Inflammatory macrophage treated with lipopolysaccharide for 4 hours (primary cell): ENCODE results near the gene ZNF358.
A peak's percentile ranks its signal among the peaks of the same experiment; 100 is the strongest.

ENCODE experiments used
- DNase-seq: peaks from one replicate; pipeline ENCODE4 v3.0.0-alpha.2; 2020

ZNF358 gene

DNA sequence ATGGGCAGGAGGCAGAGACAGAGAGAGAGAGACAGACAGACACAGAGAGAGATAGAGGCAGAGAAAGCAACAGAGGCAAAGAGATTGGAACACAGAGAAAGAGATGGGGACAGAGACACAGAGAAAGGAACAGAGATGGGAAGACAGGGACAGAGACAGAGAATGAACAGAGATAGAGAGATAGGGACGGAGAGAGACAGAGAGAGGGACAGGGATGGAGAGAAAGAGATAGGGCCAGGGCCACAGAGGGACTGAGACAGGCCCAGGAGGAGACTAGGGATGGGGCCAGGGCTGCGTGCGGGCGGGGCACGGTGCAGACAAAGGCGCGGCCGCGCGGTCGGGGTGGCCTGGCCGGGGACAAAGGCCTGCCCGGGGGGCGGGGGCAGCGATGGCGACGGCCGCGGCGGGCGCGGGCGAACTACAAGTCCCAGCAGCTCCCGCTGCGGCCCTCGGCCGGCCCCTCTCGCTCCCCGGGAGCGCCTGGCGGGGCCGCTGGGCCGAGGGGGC lies at the start of gene ZNF358:
TSS of gene ZNF358 (plus strand) at position 459 of the 507 bp plus-strand sequence. CDS start 3,140 bp downstream, outside the sequence.
- DNase-seq, result peak; percentile 34

DNA sequence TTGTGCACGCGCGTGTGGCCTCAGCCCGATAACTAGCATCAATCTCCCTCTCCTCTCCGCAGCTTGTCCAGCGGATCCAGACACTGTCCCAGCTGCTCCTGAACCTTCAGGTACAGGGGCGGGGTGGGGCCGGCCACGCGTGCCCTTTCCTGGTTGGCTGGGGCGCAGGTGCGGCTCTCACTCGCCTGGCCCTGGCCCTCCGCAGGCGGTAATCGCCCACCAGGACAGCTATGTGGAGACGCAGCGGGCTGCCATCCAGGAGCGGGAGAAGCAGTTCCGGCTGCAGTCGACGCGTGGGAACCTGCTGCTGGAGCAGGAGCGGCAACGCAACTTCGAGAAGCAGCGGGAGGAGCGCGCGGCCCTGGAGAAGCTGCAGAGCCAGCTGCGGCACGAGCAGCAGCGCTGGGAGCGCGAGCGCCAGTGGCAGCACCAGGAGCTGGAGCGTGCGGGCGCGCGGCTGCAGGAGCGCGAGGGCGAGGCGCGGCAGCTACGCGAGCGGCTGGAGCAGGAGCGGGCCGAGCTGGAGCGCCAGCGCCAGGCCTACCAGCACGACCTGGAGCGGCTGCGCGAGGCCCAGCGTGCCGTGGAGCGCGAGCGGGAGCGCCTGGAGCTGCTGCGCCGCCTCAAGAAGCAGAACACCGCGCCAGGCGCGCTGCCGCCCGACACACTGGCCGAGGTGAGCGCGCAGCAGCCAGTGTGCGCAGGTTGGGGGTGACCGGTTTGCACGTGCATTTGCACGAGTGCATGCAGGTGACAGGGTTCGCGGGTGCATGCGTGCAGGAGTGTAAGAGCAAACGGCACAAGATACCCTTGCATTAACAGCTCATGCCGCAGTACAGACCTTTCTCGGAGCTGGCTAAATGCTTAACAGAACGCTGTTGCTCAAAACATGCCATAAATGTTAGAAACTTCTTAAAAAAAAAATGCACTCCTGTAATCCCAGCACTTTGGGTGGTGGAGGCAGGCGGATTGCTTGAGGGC lies 48.6 kb upstream of the ZNF358 start:
- no peak for DNase-seq

DNA sequence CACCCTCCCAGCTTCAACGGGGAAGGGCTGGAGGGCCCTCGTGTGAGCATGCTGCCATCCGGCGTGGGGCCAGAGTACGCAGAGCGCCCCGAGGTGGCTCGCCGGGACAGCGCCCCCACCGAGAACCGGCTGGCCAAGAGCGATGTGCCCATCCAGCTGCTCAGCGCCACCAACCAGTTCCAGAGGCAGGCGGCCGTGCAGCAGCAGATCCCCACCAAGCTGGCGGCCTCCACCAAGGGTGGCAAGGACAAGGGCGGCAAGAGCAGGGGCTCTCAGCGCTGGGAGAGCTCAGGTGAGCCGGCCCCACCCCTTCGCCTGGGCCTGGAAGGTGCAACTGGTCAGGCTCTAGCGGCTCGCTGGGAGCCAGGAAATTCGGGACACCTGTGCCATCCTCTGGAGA lies 47.1 kb upstream of the ZNF358 start:
- no peak for DNase-seq

DNA sequence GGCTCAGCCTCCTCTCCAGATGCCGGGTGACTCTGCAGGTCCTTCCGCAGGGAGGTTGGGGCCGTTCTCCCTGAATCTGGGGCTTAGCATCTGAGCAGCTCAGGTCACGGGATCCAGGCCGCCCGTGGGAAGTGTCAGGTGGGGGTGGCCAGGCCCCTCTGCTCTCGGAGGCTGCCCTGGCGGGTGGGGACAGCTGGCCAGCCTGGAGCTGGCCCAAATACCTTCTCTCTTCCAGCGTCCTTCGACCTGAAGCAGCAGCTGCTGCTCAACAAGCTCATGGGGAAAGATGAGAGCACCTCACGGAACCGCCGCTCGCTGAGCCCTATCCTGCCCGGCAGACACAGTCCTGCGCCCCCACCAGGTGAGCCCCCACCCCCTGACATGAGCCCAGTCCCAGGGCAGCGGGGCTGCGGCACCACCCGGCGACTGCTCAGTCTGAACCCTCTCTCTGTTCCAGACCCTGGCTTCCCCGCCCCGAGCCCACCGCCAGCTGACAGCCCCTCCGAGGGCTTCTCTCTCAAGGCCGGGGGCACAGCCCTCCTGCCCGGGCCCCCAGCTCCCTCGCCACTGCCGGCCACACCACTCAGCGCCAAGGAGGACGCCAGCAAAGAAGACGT lies 46.1 kb upstream of the ZNF358 start:
- no peak for DNase-seq

DNA sequence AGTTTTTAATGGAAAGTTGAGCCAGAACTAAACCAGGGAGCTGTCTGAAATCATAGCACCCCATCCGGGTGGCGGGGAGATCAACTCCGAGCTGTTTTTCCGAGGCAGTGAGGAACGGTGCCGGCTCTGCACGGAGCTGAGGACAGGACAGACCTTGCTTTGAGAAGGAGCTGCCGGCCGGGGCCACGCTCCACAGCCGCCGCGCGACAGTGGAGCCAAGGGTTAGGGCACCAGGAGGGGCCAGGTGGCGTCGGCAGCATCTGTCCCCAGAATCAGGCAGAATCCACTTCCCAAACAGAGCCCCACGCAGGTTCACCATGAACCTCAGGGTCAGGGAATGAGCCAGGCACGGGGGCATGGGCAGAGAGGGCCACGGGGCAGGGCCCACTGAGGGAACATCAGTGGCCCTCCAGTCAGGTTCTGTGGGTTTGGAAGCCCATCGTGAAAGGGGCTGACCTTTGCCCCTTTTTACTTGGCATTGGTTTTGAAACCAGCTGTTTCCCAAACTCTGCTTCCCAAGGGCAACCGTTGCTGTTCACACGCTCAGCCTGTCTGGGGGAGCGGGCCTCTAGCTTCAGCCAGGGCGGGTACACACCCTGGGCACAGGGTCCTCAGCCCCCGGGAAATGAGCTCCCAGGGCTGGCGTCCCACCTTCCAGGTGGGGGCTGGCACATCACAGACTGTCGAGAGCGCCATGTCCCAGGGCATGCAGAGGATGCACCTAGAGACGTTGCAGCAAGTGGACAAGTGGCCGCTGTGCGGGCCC lies 45.2 kb upstream of the ZNF358 start:
- DNase-seq, result no peak

DNA sequence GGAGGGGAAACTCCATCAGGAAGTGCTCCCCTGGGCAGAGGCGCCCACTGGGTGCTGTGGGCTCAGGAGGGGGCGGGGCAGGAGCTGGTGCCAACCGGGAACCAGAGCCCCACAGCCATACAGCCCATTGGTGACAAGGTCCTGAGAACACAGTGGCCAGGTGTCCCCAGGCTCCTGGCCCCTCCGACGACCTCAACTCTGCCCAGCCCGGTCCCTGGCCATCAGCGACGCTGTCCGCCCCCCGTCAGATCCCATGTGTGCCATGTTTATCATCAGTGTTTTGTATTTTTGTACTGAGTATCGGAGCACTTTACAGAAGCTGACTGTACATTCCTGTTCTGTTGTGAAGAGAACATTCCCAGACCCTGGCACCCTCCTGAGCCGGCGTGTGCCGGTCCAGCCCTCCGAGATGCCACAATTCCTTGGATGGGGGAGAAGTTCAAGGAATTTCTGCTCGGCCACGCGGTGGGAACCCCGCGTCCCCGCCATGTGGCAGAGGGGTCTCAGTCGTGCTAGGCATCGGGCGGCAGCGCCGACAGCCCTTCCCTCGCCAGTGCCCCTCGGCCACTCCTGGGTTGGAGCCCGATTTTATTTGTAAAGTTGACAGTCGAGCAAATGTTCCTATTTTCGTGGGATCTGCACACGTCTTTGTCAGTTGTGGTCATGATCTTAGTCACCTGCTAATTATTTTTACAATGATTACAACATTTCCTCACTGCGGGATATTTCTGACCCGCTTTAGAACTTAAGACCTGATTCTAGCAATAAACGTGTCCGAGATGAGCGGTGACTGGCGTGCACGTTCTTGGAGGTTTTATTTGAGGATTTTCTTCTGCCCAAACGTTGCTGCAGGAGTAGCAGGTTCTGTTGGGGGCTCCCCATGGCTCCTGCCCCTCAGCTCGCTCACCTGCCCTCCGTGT lies 43.9 kb upstream of the ZNF358 start:
- peak; percentile 37 for DNase-seq

DNA sequence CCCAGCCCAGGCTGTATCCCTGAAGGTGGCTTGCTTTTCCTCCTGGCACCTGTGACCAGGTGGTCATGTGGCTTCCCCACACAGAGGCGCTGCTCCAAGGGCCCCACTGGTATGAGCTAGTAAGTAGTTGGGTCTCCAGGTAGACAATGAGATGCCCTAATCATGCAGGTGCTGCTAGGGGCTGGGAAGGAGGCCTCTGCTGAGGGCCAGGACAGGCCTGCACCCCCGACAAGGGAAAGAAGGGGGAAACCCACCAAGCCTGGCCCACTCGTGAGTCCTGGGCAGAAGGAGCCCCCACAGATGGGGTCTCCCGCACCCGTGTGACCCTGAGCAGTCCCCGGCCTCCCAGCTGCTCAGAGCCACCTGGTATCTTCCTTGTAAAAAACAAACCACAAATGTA lies 40.2 kb upstream of the ZNF358 start:
- DNase-seq, result no peak

DNA sequence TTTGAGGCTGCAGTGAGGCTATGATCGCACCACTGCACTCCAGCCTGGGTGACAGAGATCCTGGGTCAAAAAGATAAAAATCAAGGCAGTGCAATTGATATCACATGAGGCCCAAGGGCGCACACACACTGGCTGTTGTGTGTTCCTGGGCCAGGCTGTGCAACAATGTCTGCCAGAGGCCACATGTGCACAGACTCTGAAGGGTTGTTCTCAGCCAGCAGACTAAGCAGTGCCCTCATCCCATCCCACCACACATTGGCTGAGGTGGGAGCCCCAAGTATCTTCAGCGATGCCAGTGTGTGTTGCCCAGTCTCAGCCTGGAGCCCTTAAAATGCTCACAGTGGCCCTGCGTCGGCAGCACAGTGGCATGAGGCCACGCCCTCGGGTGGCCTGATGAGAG lies 39.7 kb upstream of the ZNF358 start:
- no peak for DNase-seq

DNA sequence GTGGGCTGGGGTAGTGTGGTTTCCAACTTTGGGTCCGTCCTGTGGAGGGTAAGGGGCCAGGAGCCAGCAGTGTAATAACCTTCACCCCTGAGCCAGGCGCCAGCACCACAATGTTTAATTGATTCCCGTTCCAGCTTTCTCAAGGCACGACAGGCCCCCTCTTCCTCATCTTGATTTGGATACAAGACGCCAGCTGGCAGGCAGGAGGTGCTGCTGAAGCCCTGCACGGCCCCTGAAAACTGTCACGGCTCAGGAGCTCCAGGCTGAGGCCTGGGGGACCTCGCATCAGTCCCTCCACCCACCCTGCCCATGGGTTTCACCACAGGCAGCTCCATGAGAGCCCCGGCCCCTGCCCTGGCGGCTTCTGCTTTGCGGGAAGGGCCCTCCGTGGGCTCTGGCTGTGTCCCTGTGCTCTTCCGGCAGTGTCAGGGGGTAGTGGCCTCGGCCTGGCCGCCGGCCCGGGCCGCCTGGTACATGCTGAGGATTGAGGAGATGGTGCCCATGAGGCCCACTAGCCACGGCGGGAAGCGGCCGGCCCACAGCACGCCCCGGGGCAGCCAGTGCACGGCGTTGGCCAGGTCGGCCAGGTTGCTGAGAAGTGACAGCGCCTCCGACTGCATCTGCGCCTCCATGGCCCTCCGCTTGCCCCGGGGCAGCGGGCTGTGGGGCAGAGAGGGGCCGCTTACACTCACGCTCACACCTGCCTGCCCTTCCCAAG lies 39.0 kb upstream of the ZNF358 start:
- no peak for DNase-seq

DNA sequence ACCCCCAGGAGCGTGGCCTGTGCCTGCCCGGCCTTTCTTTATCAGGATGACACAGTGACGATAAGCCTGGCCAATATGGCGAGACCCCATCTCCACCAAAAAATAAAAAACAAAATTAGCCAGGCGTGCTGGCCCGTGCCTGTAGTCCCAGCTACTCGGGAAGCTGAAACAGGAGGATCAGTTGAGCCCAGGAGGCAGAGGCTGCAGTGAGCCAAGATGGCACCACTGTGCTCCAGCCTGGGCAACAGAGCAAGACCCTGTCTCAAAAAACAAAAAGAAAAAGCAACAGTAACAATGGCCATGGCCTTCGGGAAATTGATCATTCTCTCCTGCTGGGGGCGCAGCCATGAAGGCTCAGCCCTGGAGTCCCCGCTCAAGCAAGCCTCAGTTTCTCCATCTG lies 38.1 kb upstream of the ZNF358 start:
- no peak for DNase-seq

DNA sequence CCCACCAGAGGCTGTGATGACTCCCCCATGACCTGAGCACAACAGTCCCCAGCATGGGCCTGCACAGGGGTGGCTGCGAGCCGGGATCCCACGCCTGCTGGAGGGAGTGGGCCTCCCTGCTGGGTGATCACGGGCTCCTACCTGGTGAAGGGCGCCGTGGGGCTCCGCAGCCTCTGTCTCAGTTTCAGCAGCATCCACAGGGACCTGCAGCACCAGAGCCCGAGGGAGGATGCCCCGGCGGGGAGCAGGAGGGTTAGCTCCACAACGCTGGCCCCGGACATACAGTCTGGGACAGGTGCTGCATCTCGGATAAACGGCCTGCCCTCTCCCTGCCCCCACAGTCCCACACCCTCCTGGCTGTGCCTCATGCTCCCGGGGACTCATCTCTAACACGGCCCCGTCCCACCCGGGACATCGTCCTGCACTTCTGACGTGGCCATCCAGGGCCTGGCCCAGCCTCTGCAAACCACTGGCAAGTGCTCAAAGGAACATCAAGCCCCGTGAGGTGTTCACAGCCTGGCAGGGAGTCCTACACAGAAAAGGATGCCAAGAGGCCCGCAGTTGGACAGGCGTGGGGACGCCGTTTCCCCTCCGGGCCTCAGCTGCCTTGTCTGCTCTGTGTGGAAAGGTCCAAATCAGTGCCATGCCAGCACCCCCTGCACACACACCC lies 37.6 kb upstream of the ZNF358 start:
- DNase-seq, result no peak

DNA sequence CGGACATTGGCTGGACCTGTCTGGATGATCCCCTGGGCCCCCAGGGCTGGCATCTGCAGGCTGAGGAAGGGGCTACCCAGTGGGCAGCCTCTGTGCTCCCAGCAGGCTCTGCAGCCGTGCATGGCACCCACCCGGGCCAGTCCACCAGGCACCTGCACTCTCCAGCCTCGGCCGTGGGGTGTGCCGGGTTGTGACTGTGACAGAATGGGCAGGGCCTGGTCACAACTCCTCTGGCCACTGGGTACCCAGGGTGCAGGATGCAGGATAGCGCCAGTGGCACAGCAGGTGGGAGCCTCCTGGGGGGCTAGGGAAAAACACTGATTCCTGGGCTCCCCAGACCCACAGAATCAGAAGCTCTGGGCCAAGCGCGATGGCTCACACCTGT lies 37.1 kb upstream of the ZNF358 start:
- DNase-seq, result no peak

DNA sequence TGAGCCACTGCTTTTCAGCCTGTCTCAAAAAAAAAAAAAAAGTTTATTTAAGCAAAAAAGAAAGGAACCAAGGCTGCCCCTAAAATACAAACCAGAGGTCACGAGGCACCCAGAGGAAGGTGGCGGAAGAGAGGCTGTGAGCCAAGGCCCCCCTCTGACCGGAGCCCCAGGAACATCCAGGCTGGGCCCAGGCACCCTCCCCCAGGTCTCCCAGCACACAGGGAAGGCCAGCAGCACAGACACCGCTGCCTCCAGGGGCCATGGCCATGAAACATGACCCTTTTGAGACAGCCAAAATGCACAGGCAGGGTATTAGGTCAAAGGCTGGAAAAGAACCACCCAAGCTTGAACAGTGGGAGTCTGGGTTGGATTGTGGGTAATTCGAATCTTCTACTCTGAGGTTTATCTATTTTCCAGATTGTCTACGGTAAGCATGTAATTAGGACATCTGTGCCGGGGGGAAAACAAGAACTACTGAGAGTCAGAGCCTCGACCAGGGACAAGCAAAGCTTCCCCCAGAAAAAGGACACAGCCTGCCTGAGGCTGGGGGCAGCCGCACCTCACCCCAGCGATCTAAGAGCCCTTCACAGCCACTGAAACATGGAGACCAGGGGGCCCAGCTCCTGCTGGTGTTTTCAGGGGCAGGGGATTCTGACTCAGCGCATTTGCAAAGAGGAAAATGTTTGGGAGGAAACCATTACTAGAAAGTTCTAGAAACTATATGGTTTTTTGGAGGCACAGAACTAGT lies 35.5 kb upstream of the ZNF358 start:
- no peak for DNase-seq

DNA sequence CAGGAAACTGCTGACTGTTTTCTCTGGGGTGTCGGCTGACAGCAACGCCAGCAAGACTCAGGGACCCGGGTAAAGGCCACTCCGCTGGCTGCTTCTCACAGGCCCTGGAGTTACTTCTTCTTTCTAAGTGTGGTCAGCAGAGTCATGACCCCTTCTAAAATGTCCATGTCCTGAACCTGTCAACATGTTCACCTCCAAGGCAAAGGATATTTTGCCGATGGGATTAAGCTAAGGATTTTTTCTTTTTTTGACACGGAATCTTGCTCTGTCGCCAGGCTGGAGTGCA lies 35.0 kb upstream of the ZNF358 start:
- peak; percentile 56 for DNase-seq

DNA sequence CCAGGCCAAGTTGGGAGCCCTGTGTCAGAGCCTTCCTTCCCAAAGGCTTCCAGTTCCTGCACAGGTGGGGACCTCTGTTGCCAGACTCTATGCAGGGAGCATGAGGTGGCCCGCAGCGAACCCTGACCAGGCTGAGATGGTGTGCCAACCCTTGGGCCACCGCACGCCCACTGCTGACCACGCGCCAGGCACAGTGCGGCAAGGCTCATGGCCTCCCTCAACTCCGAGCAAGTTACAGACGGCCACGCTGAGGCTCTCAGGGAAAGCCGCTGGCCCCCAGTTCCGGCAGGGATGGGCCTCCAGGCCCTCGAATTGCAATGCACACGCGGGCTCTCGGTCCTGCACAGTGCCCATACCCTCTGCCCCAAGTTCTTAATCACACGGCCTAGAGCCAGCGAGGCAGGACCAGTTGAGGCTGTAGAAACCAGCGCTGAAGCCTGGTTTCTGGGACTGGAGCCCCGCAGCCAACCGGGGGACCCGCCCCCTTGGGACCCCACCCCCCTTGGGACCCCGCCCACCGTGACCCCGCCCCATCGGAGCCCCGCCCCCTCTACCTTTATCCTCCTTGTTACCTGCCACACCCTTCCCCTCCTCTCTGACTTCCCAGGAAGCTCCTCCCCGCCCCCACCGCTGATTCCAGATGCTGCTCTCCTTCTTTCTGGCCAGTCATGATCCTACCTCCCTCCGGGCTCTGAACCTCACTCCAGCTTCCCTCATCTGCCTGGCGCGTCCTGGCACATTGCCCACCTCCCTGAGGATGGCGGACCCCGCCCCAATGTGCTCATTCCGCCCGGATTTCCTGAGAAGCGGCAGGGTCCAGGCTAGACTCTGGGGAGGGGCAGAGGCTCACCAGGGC lies 33.1 kb upstream of the ZNF358 start:
- no peak for DNase-seq

DNA sequence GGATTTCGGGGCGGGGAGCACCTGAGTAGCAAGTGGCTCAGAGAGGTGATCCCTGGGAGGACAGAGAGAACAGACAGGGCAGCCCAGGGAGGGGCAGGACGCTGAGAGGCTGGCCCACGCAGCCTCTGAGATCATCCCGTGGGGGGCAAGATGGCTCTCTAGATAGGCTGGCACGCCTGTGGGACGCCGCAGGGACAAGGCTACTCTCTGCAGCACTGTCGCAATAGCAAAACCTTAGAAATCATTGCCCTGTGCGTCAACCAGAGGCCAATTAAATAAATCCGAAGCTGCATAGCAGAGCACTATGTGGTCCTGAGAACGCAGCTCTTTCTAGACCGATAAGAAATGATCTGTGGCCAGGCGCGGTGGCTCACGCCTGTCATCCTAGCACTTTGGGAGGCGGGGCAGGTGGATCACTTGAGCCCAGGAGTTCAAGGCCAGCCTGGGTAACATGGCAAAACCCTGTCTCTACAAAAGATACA lies 32.1 kb upstream of the ZNF358 start:
- DNase-seq, result no peak

DNA sequence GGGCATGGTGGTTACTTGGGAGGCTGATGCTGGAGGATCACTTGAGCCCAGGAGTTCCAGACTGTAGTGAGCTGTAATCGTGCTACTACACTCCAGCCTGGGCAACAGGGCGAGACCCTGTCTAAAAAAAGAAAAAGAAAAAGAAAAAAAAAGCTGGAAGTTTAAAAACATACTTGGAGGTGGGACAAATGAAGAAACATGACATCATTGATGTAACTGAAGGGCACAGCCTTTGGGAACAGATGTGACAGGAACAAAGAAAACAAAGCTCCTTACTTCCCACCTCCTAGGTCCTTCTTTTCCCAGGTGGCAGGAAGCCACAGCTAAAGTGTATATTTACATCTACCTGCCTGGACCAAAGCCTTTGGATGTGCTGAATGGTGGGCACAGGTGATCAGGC lies 29.0 kb upstream of the ZNF358 start:
- no peak for DNase-seq

DNA sequence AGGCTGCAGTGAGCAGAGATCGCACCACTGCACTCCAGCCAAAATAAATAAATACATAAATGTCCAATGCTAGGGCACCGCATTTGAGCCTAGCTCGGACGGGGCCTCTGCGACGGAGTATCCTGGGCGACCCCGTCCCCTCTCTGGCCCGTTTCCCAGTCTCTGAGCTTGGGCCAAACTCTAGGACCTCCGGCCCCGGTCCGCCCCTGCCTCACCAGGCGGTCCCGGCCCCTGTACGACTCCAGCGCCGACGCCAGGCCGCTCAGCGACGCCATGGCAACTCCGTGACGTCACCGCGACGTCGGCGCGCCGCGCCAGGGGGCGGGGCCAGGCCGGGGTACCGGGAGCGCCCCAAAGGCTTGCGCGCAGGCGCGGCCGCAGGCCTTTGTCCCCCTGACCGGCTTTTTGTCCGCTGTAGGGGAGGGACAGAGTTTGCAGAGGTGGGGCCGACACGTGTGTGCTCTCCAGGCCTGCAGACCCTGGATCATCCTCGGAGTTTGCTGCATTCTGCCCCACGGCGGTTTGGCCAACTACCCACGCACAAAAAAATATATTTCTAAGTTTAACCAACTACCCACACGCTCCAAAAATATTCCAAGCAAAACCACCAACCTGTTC lies 27.1 kb upstream of the ZNF358 start, which contains the start of gene PEX11G:
TSS of gene PEX11G (minus strand) at position 300 of the 618 bp plus-strand sequence. CDS start at position 275, 25 bp downstream.
- peak; percentile 83 for DNase-seq

DNA sequence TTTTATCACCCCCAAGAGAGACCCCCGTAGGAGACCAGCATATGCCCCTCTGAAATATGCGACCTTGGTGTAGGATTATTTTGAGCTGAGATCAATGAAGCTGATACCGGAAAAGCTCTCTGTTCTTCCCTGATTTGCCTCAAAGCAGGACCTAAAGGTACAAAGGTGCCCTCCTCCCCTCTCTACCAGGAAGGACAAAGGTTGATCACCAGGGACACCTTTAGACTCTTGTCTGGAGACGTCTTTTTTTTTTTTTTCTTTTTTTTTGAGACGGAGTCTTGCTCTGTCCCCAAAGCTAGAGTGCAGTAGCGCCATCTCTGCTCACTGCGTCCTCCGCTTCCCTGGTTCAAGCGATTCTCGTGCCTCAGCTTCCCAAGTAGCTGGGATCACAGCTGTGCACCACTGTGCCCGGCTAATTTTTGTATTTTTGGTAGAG lies 26.3 kb upstream of the ZNF358 start:
- DNase-seq, result no peak
